ENCODE results near the gene PTHLH.

PTHLH gene

DNA sequence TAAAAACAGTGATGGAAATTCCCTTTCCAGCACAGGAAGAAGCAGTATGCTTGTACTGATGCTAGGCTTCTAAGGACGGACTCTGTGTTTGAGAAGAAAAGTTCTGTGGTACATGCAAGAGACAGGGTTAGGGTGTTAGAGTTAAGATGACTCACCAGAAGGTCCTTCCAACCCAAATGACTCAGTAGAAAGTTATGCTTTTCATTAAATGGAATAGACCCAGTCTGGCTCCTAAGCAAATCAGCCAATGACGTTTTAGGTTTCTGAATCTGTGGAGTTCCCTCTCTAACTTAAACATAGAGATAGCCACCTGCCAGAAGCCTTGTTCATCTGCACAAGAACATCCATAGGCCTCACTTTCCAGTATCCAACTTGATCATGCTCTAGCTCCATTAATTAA lies 5.7 kb downstream of the PTHLH start:
- peaks cover 15% of the 10 kb centered on the region for H3K4me1 ChIP-seq (ENCODE audit: control insufficient read depth, insufficient read depth, low read length)
- H3K9me3 ChIP-seq (ENCODE audit: control insufficient read depth, low read length), result no peaks in the 10 kb centered on the region
- no peak overlapping the region for H3K4me3 ChIP-seq (ENCODE audit: insufficient read depth, low read depth, low read length)
- H3K27me3 ChIP-seq (ENCODE audit: control insufficient read depth, insufficient read depth, low read length, poor library complexity, severe bottlenecking), result peaks cover 68% of the 10 kb centered on the region
- 69 to 88% methylated on average over 2 of the region's 2 CpGs for WGBS, 2 experiments
- H3K27ac ChIP-seq (ENCODE audit: insufficient read depth, low read depth, low read length, poor library complexity, severe bottlenecking), result no peak overlapping the region
- H3K36me3 ChIP-seq (ENCODE audit: control insufficient read depth, insufficient read depth, low read length), result no peaks in the 10 kb centered on the region

DNA sequence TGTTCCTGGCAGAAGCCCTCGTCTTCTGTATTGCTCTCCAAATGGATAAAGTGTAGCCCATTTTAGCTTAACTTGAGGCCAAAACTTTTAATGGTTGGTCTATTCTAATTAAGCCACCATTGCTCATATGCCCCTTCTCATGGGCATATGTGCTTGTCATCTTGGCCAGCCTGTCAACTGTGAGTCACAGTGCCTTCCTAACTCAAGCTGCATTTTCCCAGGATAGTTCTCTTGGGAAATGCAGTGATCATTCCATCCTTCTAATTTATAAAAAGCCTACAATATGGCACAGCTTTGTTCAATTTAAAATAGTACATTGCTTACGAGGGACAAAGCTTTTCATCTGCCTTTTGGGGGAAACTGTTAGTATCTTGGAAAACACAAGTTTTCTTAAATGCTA lies 6.6 kb downstream of the PTHLH start:
- Histone ChIP-seq H3K4me3 (ENCODE audit: insufficient read depth, low read depth, low read length) (no peak overlapping the region), H3K9me3 (ENCODE audit: control insufficient read depth, low read length) (no peaks in the 10 kb centered on the region), H3K27me3 (ENCODE audit: control insufficient read depth, insufficient read depth, low read length, poor library complexity, severe bottlenecking) (peaks cover 59% of the 10 kb centered on the region), H3K27ac (ENCODE audit: insufficient read depth, low read depth, low read length, poor library complexity, severe bottlenecking) (no peak overlapping the region), H3K4me1 (ENCODE audit: control insufficient read depth, insufficient read depth, low read length) (peaks cover 15% of the 10 kb centered on the region), H3K36me3 (ENCODE audit: control insufficient read depth, insufficient read depth, low read length) (no peaks in the 10 kb centered on the region)
- 83 to 93% methylated on average over 1 to 2 of the region's 2 CpGs for WGBS, 2 experiments

DNA sequence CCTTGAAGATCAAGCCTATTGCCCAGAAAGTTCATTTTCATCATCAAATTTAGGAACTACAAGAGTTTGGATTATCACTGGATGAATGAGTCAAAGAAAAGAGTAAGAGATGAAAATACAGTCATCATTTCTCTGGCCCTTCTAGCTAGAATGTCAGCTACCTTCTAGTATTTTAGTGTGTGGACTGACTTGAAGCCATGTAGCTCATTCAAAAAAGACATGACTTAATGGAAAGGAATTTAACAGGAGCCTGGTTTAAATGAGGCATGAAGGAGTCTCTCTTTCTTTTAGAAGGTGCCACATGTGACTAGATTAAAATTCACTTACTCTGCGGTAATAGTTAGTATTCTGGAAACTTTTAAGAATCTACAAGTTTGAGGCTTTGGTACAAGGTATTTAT lies 7.1 kb downstream of the PTHLH start:
- Histone ChIP-seq H3K4me3 (ENCODE audit: insufficient read depth, low read depth, low read length) (no peak overlapping the region), H3K36me3 (ENCODE audit: control insufficient read depth, insufficient read depth, low read length) (no peaks in the 10 kb centered on the region), H3K9me3 (ENCODE audit: control insufficient read depth, low read length) (no peaks in the 10 kb centered on the region), H3K27me3 (ENCODE audit: control insufficient read depth, insufficient read depth, low read length, poor library complexity, severe bottlenecking) (peaks cover 53% of the 10 kb centered on the region), H3K27ac (ENCODE audit: insufficient read depth, low read depth, low read length, poor library complexity, severe bottlenecking) (no peak overlapping the region), H3K4me1 (ENCODE audit: control insufficient read depth, insufficient read depth, low read length) (peaks cover 15% of the 10 kb centered on the region)
- 60% methylated on average over 1 of the region's 1 CpG; no CpG with 5 or more reads in 1 of the 2 experiments for WGBS, 2 experiments

DNA sequence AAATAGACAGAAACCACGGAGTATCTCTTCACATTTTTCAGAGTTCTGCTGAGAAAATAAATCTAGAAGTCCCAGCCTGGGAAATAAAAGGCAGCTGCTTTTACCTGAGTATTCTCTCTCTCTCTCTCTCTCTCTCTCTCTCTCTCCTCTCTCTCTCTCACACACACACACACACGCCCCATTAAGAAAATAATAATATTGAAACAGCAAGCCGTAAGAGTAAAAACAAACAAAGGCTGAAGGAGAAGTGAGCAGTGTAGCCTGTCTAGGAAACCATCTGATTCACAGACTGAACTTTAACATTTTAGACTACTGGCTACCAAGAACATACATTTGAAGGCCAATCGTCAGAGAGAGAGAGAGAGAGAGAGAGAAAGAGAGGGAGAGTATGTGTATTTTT lies 8.4 kb downstream of the PTHLH start:
- Histone ChIP-seq H3K9me3 (ENCODE audit: control insufficient read depth, low read length) (no peaks in the 10 kb centered on the region), H3K36me3 (ENCODE audit: control insufficient read depth, insufficient read depth, low read length) (no peaks in the 10 kb centered on the region), H3K4me3 (ENCODE audit: insufficient read depth, low read depth, low read length) (no peak overlapping the region), H3K27ac (ENCODE audit: insufficient read depth, low read depth, low read length, poor library complexity, severe bottlenecking) (no peak overlapping the region), H3K27me3 (ENCODE audit: control insufficient read depth, insufficient read depth, low read length, poor library complexity, severe bottlenecking) (peaks cover 40% of the 10 kb centered on the region), H3K4me1 (ENCODE audit: control insufficient read depth, insufficient read depth, low read length) (peaks cover 10% of the 10 kb centered on the region)
- 87 to 94% methylated on average over 4 of the region's 4 CpGs for WGBS, 2 experiments

DNA sequence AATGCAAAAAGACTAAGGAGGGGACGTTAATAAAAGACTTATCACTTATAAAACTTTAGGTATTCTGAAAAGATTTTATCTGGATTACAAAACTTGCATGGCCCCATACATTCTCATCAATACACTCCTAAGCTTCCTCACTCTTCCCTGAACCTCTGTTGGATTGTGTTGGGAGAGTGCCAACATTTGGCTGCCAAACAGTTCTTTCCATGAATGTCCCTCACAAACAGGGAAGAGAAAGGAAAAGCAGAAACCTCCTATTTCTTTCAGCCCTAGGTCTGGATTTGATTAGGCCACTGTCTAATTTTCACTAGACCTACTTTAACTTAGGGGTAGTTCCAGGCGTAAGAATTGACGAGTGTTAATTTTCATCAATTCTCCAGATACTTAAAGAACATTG lies 11.7 kb downstream of the PTHLH start:
- no peaks in the 10 kb centered on the region for H3K4me1 ChIP-seq (ENCODE audit: control insufficient read depth, insufficient read depth, low read length)
- no peaks in the 10 kb centered on the region for H3K9me3 ChIP-seq (ENCODE audit: control insufficient read depth, low read length)
- WGBS, 2 experiments, result 96 to 100% methylated on average over 1 to 3 of the region's 3 CpGs
- no peak overlapping the region for H3K4me3 ChIP-seq (ENCODE audit: insufficient read depth, low read depth, low read length)
- H3K36me3 ChIP-seq (ENCODE audit: control insufficient read depth, insufficient read depth, low read length), result no peaks in the 10 kb centered on the region
- H3K27me3 ChIP-seq (ENCODE audit: control insufficient read depth, insufficient read depth, low read length, poor library complexity, severe bottlenecking), result peaks cover 7% of the 10 kb centered on the region
- H3K27ac ChIP-seq (ENCODE audit: insufficient read depth, low read depth, low read length, poor library complexity, severe bottlenecking), result no peak overlapping the region

DNA sequence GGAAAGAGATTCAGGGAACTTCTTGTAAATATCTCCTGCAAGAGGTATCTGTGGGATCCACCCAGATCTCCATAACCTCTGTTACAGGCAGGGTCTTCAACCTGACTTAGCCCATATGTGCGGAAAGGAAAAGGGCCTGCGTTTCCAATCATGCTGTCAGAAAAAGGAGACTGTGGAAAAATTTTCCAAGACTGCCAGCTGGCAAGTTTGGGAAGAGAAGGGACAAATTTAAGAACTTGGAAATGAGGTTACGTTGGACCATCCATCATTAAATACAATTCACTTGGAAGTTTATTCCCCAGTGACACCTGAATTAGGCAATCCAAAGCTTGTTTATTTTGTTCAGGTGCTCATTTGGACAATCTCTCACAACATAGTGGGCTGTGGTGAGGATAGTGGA lies 13.9 kb downstream of the PTHLH start:
- Histone ChIP-seq H3K27ac (ENCODE audit: insufficient read depth, low read depth, low read length, poor library complexity, severe bottlenecking) (no peak overlapping the region), H3K9me3 (ENCODE audit: control insufficient read depth, low read length) (no peaks in the 10 kb centered on the region), H3K36me3 (ENCODE audit: control insufficient read depth, insufficient read depth, low read length) (no peaks in the 10 kb centered on the region), H3K4me3 (ENCODE audit: insufficient read depth, low read depth, low read length) (no peak overlapping the region), H3K27me3 (ENCODE audit: control insufficient read depth, insufficient read depth, low read length, poor library complexity, severe bottlenecking) (no peaks in the 10 kb centered on the region), H3K4me1 (ENCODE audit: control insufficient read depth, insufficient read depth, low read length) (no peaks in the 10 kb centered on the region)
- 86 to 95% methylated on average over 3 of the region's 3 CpGs for WGBS, 2 experiments

DNA sequence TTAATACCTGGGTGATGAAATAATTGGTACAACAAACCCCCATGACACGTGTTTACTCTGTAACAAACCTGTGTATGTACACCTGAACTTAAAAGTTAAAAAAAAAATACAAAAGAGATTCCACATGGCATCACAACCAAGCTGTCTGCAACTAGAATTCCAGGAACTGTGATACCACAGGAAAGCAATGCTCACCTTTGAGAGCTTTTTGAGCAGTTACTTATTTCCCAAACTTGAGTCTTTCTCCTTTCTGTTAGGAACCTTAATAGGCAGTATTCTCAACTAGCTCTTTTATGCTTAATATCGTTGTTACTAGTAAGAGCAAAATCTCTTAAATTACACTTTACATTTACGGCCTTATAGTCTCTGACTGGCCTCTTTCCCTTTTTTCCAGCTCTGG lies 15.2 kb downstream of the PTHLH start:
- Histone ChIP-seq H3K27me3 (ENCODE audit: control insufficient read depth, insufficient read depth, low read length, poor library complexity, severe bottlenecking) (no peaks in the 10 kb centered on the region), H3K27ac (ENCODE audit: insufficient read depth, low read depth, low read length, poor library complexity, severe bottlenecking) (no peak overlapping the region), H3K4me3 (ENCODE audit: insufficient read depth, low read depth, low read length) (no peak overlapping the region), H3K36me3 (ENCODE audit: control insufficient read depth, insufficient read depth, low read length) (no peaks in the 10 kb centered on the region), H3K4me1 (ENCODE audit: control insufficient read depth, insufficient read depth, low read length) (peaks cover 3% of the 10 kb centered on the region), H3K9me3 (ENCODE audit: control insufficient read depth, low read length) (no peaks in the 10 kb centered on the region)
- WGBS, 2 experiments, result 89 to 91% methylated on average over 3 of the region's 3 CpGs

DNA sequence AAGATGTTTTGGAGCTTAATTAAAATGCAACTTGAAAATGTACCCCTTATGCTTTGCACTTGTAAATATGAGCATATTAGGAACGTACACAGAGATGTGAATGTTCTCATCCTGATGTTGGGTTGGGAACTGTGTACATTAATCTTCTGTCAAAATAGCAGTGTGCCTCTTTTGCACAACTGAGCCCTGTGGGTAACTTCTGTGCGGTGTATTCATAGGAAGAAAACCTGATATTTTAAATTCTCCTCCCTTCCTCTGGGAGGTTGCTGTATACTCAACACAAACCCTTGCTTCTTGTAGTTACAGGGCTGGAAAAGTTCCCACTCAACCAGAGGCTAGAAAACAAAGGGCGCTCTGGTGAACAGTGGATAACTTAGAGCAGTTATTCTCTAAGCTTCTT lies 18.7 kb downstream of the PTHLH start:
- no peaks in the 10 kb centered on the region for H3K36me3 ChIP-seq (ENCODE audit: control insufficient read depth, insufficient read depth, low read length)
- no peaks in the 10 kb centered on the region for H3K9me3 ChIP-seq (ENCODE audit: control insufficient read depth, low read length)
- H3K27ac ChIP-seq (ENCODE audit: insufficient read depth, low read depth, low read length, poor library complexity, severe bottlenecking), result no peak overlapping the region
- WGBS, 2 experiments, result 98 to 100% methylated on average over 3 of the region's 3 CpGs
- no peak overlapping the region for H3K4me3 ChIP-seq (ENCODE audit: insufficient read depth, low read depth, low read length)
- peaks cover 12% of the 10 kb centered on the region for H3K4me1 ChIP-seq (ENCODE audit: control insufficient read depth, insufficient read depth, low read length)
- no peaks in the 10 kb centered on the region for H3K27me3 ChIP-seq (ENCODE audit: control insufficient read depth, insufficient read depth, low read length, poor library complexity, severe bottlenecking)

DNA sequence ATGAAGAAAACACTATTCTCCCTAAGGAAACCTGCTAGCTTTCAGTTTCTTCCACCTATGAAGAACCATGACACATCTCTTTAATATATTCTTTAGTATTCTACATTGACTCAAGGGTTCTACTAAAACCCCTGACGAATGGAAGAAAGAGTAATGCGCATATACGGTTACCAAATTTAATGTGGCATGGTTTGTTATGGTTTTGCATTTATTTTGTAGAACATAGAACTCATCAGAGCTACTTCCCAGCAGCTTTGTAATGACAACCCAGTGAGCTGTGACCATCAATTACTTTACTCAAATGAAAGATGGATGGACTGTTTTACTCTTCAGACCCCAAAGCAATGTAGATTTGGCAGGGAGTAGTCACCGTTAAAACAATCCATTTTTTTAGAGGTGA lies 19.2 kb downstream of the PTHLH start:
- H3K27me3 ChIP-seq (ENCODE audit: control insufficient read depth, insufficient read depth, low read length, poor library complexity, severe bottlenecking), result no peaks in the 10 kb centered on the region
- WGBS, 2 experiments, result 96% methylated on average over 4 of the region's 4 CpGs
- H3K4me1 ChIP-seq (ENCODE audit: control insufficient read depth, insufficient read depth, low read length), result peaks cover 12% of the 10 kb centered on the region
- H3K4me3 ChIP-seq (ENCODE audit: insufficient read depth, low read depth, low read length), result no peak overlapping the region
- no peaks in the 10 kb centered on the region for H3K36me3 ChIP-seq (ENCODE audit: control insufficient read depth, insufficient read depth, low read length)
- no peaks in the 10 kb centered on the region for H3K9me3 ChIP-seq (ENCODE audit: control insufficient read depth, low read length)
- H3K27ac ChIP-seq (ENCODE audit: insufficient read depth, low read depth, low read length, poor library complexity, severe bottlenecking), result no peak overlapping the region

DNA sequence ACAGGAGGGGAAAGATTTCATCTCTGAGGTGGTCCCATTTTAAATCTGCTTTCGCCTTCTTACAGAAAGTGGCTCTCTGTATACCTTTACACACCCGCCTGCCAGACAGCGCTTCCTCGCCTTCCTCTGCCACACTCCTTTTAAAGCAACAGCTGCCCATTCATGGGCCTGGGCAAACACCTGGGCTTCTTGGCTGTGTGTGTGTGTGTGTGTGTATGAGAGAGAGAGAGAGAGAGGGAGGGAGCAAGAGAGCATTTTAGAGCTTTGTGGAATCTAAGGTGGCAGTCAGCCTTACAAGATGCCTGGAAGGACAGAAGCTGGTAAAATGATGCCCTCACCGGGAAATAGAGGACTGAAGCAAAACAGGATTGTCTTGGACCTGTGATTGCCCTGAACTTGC lies 20.0 kb downstream of the PTHLH start:
- Histone ChIP-seq H3K27ac (ENCODE audit: insufficient read depth, low read depth, low read length, poor library complexity, severe bottlenecking) (no peak overlapping the region), H3K4me1 (ENCODE audit: control insufficient read depth, insufficient read depth, low read length) (peaks cover 12% of the 10 kb centered on the region), H3K27me3 (ENCODE audit: control insufficient read depth, insufficient read depth, low read length, poor library complexity, severe bottlenecking) (no peaks in the 10 kb centered on the region), H3K4me3 (ENCODE audit: insufficient read depth, low read depth, low read length) (no peak overlapping the region), H3K36me3 (ENCODE audit: control insufficient read depth, insufficient read depth, low read length) (no peaks in the 10 kb centered on the region), H3K9me3 (ENCODE audit: control insufficient read depth, low read length) (no peaks in the 10 kb centered on the region)
- 34 to 74% methylated on average over 5 of the region's 5 CpGs for WGBS, 2 experiments

DNA sequence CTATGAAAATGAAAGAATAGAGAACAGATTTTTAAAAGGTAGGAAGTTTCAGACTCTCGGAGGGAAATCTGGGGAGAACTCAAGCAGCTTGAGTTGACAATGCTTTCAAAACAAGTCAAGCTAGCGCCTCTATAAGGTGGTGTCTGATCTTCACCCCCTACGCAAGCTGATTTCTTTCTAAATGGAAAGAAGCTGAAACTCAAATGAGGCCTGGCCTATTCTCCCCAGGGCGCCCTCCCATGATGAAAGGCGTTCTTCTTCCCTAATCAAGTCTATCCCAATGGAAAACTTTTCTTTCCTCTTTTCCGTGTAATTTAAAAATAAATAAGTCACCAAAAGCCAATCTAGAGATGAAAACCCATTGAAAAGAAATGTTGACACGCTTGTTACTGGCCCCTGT lies 20.6 kb downstream of the PTHLH start:
- no peaks in the 10 kb centered on the region for H3K9me3 ChIP-seq (ENCODE audit: control insufficient read depth, low read length)
- H3K27ac ChIP-seq (ENCODE audit: insufficient read depth, low read depth, low read length, poor library complexity, severe bottlenecking), result no peak overlapping the region
- H3K4me1 ChIP-seq (ENCODE audit: control insufficient read depth, insufficient read depth, low read length), result peaks cover 12% of the 10 kb centered on the region
- H3K27me3 ChIP-seq (ENCODE audit: control insufficient read depth, insufficient read depth, low read length, poor library complexity, severe bottlenecking), result no peaks in the 10 kb centered on the region
- H3K4me3 ChIP-seq (ENCODE audit: insufficient read depth, low read depth, low read length), result no peak overlapping the region
- H3K36me3 ChIP-seq (ENCODE audit: control insufficient read depth, insufficient read depth, low read length), result no peaks in the 10 kb centered on the region
- 5 to 12% methylated on average over 7 of the region's 7 CpGs for WGBS, 2 experiments

Data from ectodermal cell (in vitro differentiated cells).